Fibroblast of mammary gland (primary cell): ENCODE results near the gene FBXL17.

Experiments
- DNase-seq: peaks from one replicate; pipeline ENCODE4 v3.0.0-alpha.2; 2010; ENCODE audit warnings: low read depth
- H3K4me3 ChIP-seq: 2 replicates; pipeline ENCODE4 v1.5.1; 2011; ENCODE audit warnings: low read depth, mild to moderate bottlenecking, low read length, moderate library complexity; ENCODE audit not compliant: control insufficient read depth
- TF ChIP-seq, protein P1 (sequence below): conservative IDR thresholded peaks from 2 replicates; pipeline ENCODE4 v1.5.1; 2011; ENCODE audit warnings: low read depth, low read length, inconsistent platforms; ENCODE audit not compliant: control insufficient read depth, insufficient read depth

Gene FBXL17

DNA sequence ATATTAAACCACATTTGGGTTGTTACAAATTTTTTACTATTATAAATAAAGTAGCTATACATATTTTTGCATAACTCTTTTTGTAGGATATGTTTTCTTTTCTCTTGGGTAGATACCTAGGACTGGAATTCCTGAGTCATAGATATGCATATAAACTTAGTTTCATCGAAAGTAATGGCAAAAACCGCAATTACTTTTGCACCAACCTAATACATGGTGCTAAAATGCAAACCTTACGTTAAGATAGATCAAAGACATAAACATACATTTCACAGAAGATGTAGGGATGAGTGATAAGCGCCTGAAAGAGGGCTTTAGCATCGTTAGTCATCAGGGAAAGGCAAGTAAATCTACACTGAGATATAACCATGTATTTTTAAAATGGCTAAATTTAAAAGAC is 532.8 kb downstream of the FBXL17 start:
- TF ChIP-seq, protein P1, sequence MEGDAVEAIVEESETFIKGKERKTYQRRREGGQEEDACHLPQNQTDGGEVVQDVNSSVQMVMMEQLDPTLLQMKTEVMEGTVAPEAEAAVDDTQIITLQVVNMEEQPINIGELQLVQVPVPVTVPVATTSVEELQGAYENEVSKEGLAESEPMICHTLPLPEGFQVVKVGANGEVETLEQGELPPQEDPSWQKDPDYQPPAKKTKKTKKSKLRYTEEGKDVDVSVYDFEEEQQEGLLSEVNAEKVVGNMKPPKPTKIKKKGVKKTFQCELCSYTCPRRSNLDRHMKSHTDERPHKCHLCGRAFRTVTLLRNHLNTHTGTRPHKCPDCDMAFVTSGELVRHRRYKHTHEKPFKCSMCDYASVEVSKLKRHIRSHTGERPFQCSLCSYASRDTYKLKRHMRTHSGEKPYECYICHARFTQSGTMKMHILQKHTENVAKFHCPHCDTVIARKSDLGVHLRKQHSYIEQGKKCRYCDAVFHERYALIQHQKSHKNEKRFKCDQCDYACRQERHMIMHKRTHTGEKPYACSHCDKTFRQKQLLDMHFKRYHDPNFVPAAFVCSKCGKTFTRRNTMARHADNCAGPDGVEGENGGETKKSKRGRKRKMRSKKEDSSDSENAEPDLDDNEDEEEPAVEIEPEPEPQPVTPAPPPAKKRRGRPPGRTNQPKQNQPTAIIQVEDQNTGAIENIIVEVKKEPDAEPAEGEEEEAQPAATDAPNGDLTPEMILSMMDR, result no peak
- H3K4me3 ChIP-seq, result no peak overlapping the region
- no peak for DNase-seq

DNA sequence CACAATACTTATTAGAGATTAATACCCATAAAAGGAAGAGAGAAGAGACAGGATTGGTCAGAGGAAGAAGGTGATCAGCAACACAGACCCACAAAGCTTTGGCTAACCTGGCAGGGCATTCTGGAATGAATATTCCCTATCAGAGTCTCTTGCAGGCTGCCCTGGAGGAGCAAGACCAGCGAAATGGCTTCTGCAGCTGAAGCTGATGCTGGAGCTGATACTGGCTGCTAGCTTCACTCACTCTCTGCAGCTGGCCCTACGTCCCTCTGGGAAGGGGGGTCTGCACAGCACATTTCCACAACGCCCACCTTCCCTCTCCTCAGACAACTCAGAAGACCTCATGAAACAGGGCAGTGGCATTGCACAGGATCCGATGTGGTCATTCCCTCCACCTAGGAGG is 541.3 kb downstream of the FBXL17 start:
- TF ChIP-seq, protein P1, result no peak
- no peak for DNase-seq
- H3K4me3 ChIP-seq, result no peak overlapping the region

- DNase-seq, result no peak
- TF ChIP-seq, protein P1, result no peak
- H3K4me3 ChIP-seq, result no peak overlapping the region
Measured at GRCh38 chr5:107840161-107840560, 541.7 kb downstream of the FBXL17 start.

DNA sequence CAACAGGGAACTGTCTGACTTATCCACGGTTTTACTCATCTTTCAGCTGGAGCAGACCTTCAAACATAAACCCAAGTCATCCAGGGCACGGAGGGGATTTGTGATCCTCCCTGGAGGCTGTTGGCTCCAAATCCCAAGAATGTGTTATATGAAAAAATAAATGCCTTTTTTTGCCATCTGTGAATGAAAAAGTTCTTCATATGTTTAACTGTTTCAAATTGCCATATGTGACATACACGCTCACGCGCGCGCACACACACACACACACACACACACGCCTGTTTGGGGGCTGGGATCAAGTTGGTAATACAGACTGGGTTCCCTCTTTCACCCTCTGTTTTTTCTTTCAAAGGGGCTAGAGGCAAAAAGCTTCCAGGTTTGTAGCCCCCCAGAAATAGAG is 546.8 kb downstream of the FBXL17 start:
- TF ChIP-seq, protein P1, result no peak
- no peak overlapping the region for H3K4me3 ChIP-seq
- DNase-seq, result no peak

DNA sequence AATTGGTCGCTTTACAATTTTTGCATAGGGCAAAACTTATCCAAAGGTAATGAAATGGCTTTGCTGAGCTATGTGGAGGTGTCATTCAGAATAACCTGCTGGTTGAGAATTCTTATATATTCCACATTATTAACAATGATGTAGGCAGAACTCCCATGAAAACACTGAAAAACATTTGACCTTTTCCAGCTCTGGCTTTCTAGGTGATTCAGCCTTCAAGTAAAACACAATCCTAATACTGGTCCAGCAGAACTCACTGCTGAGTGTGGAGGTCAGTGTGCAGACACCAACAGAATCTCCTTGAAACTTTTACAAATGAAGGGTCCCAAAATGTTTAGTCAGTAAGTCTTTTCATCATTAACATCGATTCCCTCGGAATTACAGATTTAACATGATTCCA is 549.2 kb downstream of the FBXL17 start:
- DNase-seq, result no peak
- TF ChIP-seq, protein P1, result no peak
- no peak overlapping the region for H3K4me3 ChIP-seq

- no peak overlapping the region for H3K4me3 ChIP-seq
- peak; percentile 58 for DNase-seq
- TF ChIP-seq, protein P1, result no peak
Measured at GRCh38 chr5:107831612-107832395, 550.1 kb downstream of the FBXL17 start.

GRCh38 chr5:107830750-107831149 is 551.1 kb downstream of the FBXL17 start:
- no peak overlapping the region for H3K4me3 ChIP-seq
- TF ChIP-seq, protein P1, result no peak
- DNase-seq, result no peak
